Measurements from ENCODE around the gene AQP5.

- TF ChIP-seq REST (IDR thresholded peaks at IDR 0.05; ENCODE audit: low read depth), result no peak
- no peak for TF ChIP-seq EGR1 (IDR thresholded peaks at IDR 0.05)
These were observed 40.4 kb upstream of the AQP5 start for GRCh38 chr12:49921299-49921698.

Measured in Ishikawa (cell line).